ENCODE results near the gene TBX4.

TBX4 gene

DNA sequence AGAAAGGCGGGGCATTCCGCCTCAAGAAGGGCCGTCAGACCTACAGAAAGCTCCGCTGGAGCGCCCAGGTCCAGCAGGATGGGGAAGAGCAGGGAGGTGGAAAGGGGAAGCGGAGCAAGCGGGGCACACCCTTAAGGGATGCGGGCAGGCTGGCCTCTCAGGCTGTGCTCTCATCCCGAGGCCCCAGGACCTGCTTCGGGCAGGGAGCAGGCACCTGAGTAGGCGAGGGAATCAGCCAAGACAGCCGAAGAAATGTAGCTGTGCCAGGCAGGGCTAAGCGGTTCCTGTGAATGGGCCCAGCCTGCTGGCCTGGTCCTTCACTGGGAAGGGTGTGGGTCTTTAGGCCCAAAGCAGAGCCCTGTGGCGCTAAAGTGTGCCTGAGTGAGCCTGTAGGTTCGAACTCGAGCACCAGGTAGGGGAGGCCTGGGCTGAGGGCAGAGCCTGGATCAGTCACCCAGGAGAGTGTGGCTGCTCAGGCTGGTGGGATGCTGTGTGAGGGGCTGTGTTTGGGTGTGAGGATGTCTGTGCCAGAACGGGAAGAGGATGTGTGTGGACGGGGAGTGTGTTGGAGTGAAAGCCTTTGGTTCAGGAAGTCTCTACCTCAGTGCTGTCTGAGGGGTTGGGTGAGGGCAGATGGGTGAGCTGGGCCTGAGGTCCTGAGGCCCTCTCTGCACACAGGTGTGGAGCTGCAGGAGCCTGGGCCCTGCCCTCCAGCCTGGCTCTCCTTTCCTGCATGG is 3.3 kb downstream of the TBX4 start:
- no peak for DNase-seq

DNA sequence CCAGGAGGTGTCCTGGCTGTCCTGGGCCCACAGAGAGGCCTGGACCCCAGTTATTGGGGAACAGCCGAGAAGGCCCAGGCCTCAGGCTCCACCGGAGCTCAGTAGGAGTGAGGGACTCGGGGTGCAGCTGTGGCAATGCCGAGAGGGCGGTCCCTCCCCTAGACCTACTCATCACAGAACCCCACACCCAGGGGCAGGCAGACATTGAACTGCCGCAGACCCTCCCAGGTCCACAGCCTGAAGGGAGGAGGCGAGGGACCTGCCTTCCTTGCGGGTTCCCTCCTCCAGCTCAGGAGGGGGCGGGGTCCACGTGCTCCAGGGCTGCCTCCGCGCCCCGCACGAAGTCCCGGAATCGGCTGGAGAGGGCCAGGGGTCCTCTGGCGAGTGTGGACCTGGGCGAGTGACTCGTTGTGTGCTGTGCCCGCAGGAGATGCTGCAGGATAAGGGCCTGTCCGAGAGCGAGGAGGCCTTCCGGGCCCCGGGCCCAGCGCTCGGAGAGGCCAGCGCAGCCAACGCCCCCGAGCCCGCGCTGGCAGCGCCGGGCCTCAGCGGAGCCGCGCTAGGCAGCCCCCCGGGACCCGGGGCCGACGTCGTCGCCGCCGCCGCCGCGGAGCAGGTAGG is 3.9 kb downstream of the TBX4 start:
- no peak for DNase-seq

DNA sequence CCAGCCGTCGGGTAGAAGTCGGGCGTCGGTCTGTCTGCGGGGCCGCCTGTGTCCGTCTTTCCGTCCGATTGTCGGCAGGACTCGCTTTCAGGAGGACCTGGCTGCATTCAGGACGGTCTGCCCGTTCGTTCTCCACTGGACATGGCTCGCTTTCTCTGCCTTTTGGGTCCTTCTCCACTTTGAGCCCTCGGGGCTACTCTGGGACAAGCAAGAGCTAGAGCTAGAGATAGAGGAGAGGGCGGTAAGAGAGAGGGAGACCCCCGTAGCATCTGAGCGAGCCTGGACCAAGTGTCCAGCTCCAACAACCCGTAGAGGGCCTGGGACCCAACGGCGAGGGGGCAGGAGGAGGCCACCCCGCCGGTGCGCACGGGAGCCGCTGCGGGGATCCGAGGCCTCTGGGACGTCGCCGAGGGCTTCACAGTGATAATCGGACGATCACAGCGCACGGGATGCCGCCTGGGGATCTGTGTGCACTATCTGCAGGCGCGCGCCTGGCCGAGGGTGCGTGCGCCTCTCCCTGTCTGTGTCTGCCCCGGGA is 4.5 kb downstream of the TBX4 start:
- no peak for DNase-seq

DNA sequence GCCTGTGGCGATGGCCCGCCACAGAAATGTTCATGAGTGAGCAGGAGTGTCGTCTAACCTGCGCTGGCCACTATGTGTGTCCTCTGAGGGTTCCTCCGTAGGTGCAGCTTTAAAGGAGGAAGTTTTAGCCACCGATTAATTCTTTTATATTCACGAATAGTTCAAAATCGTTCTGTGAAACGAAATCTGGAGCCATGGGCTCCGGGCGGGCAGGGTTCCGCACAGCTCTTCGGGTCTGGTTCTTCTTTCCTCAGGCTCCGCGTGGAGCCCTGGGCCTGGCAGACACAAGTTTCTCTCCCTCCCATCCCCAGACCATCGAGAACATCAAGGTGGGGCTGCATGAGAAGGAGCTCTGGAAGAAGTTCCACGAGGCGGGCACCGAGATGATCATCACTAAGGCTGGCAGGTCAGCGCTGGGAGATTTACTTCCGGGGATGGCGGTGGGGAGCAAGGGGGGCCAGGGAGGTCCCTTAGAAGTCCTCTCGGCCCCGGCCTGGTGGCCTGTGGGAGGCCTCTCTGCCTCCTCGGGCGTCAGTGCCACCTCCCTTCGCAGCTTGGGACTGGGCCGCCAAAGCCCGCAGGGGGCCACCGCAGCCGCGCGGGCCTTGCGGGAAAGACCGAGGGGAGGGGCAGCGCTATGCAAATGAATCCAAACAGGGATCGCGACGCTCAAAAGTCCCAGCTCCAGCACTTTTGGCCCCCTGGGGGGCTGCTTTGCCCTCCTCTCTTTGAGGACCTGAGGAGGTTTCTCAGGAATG is 5.2 kb downstream of the TBX4 start:
- no peak for DNase-seq

DNA sequence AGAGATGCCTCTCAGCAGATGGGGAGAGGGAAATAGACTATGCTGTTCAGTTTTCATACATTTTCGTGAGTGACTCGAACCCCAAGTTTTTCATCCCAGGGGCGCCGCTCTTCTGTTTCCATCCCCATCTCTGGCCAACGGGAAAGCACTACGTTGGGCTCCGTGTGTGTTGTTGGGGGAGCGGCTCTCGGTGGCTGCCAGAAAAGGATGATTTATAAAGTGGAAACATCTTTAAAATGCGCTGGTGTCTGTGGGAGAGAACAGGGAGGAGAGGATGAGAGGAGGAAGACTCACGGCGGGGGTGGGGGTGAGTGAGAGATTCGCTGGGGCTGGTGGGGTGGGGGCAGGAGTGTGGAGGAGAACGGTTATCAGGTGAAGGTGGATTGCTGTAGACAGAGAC is 5.8 kb downstream of the TBX4 start:
- DNase-seq: no peak

DNA sequence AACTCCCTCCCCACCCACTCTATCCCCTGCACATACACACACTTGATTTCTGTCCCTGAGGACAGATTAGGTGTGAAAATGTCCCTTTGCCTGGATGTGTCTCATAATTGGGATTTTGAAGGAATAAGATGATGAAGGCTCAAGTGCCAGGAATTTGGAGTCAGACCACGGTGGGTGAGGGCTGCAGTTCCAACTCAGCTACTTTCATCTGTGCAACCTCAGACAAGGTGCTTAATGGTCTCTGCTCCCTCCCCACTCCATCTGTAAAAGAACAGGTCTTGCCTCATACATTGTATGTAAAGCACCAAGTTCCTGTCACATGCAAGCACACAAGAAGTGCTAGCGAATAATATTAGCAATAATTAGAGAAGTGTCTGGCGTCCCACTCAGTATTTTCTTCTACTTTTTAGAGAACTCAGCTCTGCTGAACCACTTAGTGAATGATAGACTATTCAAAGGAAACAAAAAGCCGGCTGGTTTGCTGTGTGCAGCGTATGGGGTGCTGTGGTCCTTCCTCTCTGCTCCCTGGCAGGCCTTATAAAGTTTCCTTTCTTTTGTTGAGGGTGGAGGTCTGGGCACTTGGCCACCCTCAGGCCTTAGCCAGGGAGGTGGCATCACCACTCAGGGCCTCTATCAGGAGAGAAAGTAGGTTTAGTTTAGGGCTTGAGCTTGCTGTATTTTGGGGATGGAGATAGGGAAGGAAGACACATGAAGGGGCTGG is 6.4 kb downstream of the TBX4 start:
- no peak for DNase-seq

DNA sequence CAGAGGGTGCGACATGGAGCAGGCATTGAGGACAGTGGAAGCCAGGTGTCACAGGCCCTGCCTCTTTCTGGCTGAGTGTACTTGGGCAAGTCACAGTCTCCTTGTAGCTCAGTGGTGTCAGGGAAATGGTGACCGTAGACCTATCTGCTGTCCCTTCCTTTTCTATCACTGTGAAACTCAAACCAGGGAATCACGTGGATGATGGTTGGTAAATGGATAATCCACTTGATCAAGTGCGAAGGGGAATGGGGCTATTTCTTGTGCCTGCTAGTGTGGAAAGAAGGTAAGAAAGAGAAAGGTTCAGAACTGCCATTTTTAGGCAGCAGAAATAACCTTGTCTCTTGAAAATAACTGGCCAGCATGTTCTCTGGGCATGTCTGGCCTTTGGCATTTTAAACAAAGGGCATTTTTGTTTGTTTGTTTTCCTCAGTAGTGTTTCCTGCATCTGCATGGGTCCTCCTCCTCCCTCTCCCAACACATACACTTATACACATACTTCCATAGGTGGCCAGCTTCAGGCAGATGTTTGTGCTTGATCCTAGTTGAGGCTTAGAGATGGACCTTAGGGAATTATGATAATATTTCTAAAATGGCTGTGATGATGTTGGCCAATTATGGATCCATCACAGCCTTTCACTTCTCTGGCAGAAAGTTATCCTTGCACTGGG is 7.1 kb downstream of the TBX4 start:
- DNase-seq: no peak

DNA sequence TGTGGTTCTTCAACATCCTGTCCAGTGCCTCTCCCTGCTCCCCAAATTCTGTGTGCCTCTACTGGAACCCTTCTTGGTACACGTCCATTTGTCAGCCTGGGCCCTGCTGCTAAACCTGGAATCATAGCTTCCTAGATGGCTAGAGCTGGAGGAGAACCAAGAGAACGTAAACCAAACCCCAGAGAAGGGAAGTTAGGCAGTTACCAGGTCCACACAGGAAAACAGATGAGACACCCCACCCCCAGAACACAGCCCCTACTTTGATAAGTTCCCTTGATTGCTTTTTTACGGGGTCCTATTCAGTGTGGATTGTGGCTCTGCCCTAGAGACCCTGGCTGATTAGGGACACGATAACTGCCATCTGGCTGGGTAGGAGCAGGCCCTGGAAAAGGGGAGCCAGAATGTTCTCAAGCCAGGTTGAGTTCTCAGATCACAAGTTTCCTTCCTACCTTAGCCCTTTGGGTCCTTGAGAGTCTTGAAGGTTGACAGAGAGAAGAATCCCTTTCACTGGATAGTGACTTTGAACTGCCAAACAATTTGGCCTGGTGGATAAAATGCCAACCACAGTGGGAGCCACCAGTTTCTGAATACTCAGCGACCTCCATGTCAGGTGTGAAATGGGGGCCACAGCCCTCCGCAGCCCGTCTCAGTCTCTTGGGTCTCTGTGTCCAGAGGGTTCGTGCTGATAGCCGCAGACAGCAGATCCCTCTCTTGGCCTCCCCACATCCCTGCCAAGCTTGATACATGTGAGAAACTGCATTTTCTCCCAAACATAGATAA is 7.9 kb downstream of the TBX4 start:
- DNase-seq: no peak

DNA sequence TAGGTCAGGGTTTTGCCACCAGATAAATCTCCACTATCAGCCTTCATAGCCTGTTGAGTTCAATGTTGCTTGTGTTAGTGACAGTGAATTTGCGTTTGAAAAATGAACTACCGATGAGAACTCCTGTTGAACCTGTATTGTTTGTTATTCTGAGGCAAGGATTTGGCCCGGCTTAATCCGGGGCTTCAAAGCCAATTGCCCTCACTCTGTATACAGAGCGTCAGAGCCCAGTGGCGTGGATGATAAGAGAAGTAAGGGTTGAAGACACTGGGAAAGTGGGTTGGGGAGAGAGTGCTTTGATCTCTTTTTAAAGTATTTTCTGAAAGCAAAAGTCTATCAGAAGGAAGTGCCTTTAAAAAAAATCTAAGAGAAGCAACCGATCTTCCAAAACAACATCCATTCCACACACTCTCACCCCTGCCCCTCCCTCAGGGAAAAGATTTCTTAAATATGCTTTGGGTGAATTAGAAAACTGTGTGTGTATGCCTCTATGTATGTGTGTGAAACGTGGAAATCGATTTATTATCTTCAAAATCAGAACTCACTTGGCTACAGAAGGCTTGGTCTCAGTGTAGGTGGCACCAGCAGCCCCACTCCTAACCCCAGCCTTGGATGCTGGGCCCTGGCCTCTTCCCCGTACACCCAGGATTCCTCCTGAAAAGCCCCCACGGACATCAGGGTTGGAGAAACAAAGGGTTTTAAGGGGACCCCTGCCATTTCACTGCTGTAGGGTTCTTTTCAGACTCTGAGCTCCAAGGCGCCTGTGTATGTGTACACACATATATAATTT is 8.8 kb downstream of the TBX4 start:
- no peak for DNase-seq

DNA sequence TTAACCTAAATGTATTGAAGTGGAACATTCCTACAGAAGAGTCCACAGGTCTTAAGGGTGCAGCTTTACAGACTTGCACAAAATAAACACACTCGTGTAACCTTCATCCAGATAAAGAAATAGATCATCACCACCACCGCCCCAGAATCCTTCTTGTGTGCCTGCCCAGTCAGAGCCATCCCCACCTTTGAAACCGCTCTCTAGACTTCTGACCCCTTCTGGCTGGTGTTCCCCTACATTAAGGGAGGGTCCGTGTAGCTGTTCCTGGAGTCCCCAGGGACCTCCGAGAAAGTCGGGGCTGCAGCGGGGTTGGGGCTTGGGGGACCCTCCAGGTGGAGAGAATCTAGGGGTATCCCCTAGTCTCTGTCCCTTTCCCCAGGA is 9.4 kb downstream of the TBX4 start:
- no peak for DNase-seq

DNA sequence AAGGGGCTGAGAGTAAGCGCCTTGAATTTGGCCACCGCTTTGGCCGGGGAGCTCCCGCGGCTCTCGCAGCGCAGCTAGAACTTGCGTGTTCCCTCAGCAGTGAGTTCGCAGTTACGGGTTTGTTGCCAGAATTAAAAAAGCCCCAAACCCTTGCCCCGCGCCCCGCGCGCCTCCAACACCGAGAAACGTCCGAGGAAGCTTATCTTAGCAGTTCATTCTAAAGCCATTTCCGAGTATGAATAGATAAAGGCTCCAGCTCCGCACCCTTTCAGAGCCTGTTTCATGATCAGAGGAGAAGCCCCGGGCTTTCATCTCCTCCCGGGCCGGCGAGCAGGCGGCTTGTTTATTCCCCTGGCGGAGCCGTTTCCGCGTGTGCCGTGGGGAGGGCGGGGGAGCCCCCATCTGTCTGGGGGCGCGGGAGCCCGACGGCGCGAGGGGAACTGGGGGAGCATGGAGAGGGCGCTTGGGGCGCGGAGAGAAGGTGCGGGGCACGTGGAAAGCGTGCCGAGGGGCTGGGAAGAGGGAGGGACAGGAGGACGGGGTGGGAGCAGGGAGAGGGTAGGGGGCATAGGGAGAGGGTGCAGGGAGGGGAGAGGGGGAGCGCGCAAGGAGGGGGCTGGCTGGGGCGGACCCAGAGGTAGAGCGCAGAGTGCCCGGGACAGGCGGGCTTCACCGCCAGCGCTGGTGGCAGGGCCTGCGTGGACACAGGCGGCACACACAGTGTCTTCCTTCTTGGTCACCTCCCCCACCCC is 9.9 kb downstream of the TBX4 start:
- no peak for DNase-seq

DNA sequence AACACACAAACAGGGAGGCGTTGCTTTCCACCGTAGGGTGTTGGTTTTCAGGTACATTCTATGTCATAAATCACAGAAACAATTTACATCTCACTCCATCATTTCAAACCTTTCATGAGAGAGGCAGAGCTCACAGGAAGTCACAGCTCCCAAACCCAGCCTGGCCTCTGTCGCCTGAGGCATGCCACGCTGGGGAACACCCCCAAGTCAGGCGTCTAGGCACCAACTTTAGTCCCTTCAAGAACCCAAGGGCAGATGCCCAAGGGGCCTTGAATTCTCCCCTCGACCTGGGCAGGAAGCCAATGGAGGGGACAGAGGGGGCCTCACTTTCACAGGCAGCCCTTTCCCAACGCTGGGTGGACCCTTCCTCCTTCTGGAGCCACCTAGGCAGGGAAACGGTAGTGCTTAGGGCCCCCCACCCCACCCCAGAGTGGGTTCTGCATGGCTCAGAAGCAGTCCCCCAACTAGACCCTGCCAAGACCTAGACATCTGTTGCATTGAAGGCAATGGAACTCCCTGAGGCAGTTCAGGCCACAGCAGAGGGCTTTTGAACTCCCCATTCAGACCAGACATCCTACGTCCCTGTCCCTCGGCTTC is 10.6 kb downstream of the TBX4 start:
- DNase-seq: no peak

DNA sequence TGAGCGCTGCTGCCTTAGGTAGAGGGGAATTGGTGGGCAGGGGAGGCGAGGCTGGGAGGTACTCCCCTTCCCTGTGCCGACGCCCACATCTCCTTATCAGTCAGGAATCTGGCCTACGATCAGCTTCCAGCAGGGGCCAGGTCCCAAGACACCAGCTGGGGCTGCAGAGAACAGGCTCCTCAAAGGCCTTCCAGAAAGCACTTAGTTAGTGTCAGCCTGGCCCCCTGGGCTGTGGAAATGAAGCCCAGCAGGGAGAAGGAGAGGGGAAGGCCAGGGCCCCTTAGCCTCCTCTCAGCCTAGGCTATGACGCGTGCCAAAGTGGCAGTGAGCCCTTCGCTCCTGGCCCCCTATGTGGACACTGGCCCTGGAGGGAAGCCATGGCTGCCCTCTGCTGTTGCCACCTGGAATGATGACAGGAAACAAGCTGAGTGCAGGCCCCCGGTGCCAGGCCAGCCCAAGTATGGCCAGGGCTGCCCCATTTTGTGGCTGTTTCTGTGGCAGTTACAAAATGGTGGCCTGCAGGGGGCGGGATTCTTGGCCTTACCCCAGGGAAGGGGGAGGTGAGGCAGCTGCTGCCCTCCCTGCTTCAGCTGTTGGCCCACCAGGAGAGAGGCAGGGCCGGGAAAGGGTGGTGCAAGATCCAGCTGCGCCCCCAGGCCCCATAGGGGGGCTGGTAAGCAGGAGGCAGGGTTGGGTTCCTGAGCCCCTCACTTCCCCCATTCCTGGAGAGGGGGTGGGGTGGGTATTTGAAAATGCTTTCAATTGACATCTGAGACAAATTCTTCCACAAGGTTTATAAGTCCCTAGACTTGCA is 11.3 kb downstream of the TBX4 start:
- DNase-seq: no peak

DNA sequence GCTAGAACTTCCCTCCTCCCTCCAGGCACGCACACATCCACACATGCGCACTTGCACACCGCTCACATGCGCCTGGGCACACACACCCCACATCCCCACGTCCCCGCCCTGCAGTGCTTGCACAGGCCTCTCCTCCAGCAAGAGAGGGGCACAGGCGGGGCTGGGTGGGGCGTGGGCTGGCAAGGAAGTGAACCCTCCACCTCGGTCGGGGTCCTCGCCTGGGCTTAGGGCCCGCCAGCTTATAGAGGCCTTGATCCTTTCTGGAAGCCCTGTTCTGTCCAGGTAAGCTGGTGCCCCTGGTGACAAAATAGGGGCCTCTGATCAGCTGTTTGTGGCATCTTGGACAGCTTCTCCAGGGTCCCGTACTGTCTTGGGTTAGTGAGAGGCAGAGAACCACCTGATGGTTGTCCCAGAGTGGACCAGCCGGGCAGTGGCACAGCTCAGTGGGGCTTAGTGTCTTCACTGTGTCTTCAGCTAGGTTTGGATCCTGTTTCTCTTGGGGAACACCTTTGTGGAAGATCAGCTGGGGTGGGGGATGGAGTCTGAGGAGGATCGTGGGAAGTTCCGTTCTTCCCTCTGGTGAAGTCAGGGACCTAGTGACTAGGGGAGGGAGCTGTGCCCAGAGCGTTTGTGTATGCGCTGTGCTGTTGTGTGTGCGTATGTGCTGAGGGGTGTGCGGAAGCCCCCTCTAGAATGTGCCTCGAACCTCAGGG is 12.1 kb downstream of the TBX4 start:
- no peak for DNase-seq

DNA sequence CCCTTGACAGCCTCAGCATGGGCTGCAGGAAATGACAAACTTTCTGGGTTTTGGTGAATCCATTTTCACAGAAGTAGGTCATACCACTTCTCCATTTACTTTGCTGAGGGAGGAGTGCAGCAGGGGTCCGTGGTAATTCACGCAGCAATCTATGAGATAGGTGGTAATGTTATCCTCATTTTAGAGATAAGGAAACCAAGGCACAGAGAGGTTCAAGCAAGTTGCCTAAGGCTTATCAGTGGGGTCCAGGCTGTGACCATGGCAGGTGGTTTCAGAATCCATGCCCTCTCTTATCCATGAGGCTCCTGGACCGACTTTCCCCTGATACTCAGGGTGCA is 12.6 kb downstream of the TBX4 start:
- no peak for DNase-seq

DNA sequence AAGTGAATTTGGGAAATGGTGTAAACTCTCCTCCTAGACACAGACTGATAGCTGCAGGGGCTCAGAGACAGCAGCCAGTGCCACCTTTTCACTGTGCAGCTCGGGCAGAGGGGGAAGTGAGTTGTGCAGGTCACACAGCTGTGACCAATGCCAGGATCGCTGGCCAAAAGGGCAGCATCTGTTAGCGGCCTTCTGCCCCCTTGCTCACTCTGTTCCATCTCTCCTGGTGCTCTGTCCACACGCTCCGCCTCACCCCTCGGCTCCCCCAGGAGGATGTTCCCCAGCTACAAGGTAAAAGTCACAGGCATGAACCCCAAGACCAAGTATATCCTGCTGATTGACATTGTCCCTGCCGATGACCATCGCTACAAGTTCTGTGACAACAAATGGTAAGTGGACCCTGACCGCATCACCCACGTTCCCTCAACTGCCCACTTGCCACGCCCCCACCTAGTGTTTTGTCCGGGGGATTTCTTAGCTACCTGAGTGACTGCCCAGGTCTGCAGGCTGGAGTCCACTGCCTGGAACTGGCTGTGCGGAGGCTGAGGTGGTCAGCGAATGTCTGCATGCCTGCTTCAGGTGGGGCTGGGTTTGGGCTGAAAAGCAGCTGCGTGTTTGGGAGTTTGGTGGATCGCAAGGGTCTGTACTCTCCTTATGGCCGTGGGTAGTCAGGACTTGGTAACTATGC is 13.5 kb downstream of the TBX4 start:
- no peak for DNase-seq

DNA sequence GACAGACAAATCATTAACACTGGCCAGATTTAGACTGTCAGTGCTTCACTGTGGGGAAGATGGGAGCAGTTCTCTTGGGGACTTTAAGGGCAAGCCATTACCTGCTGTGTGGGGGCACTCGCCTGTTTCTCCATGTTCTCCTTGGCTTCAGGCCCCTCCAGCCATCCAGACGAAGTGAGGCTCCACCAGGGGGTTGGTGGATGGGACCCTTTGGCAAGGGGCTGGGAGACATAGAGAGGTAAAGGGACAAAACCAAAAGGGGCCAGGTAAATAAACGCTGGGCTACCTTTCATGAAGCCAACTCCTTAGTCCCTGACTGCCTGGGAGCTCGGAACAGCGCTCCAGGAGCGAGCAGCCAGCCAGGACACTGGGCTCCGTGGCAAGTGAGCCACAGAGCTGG is 14.0 kb downstream of the TBX4 start:
- DNase-seq: no peak
